LNCaP clone FGC (cell line): Measurements from ENCODE around the gene SUMO2.
"Not testable (repeated sequence)": the region's sequence is repeated elsewhere in the genome, so short reads cannot be mapped to it uniquely, and the experiment has no call there.

ENCODE experiments used
- DNase-seq: peaks from one replicate; pipeline ENCODE4 v3.0.0-alpha.2; 2011; ENCODE audit warnings: low read depth
- H3K4me3 ChIP-seq: 2 replicates; pipeline ENCODE4 v1.5.1; 2011; ENCODE audit warnings: mild to moderate bottlenecking, low read depth, low read length, control low read depth
- TF ChIP-seq, protein P1 (sequence below): IDR thresholded peaks from 2 replicates; pipeline ENCODE4 v1.5.1; 2012; ENCODE audit warnings: mild to moderate bottlenecking; ENCODE audit not compliant: control insufficient read depth, insufficient read depth; ENCODE audit errors: extremely low read depth

SUMO2 gene

GRCh38 chr17:75133001-75133400 lies 49.8 kb downstream of the SUMO2 start:
- no peak overlapping the region for H3K4me3 ChIP-seq
- DNase-seq, result peak; percentile 61
- TF ChIP-seq, protein P1, sequence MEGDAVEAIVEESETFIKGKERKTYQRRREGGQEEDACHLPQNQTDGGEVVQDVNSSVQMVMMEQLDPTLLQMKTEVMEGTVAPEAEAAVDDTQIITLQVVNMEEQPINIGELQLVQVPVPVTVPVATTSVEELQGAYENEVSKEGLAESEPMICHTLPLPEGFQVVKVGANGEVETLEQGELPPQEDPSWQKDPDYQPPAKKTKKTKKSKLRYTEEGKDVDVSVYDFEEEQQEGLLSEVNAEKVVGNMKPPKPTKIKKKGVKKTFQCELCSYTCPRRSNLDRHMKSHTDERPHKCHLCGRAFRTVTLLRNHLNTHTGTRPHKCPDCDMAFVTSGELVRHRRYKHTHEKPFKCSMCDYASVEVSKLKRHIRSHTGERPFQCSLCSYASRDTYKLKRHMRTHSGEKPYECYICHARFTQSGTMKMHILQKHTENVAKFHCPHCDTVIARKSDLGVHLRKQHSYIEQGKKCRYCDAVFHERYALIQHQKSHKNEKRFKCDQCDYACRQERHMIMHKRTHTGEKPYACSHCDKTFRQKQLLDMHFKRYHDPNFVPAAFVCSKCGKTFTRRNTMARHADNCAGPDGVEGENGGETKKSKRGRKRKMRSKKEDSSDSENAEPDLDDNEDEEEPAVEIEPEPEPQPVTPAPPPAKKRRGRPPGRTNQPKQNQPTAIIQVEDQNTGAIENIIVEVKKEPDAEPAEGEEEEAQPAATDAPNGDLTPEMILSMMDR, result no peak

DNA sequence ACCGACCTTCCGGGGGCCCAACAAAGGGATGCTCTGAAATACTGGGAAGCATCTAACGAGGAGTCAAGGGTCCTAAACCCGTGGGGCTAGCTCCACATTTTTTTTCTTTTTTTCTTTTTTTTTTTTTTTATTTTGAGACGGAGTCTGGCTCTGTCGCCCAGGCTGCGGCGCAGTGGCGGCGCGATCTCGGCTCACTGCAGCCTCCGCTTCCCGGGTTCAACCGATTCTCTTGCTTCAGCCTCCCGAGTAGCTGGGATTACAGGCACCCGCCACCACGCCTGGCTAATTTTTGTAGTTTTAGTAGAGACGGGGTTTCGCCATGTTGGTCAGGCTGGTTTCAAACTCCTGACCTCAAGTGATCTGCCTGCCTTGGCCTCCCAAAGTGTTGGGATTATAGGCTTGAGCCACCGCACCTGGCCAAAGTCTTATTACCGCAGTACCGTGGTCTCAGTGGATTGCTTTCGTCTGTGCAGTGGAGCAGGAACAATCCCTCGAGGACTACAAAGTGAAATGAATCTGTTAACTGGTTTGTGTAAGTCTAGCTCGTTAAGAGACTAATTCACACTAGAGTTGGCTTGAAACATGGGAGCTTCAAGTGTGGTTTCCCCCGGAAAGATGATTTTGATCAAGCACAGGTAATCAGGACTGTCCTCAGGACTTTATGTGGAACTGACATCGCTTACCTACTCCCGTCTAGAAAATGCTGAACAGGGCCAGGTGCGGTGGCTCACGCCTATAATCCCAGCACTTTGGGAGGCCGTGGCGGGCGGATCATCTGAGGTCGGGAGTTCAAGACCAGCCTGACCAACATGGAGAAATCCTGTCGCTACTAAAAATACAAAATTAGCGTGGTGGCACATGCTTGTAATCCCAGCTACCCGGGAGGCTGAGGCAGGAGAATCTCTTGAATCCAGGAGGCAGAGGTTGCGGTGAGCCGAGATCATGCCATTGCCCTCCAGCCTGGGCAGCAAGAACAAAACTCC lies 50.5 kb downstream of the SUMO2 start:
- DNase-seq, result not testable (repeated sequence)
- H3K4me3 ChIP-seq, result peak overlapping the region; percentile 84

DNA sequence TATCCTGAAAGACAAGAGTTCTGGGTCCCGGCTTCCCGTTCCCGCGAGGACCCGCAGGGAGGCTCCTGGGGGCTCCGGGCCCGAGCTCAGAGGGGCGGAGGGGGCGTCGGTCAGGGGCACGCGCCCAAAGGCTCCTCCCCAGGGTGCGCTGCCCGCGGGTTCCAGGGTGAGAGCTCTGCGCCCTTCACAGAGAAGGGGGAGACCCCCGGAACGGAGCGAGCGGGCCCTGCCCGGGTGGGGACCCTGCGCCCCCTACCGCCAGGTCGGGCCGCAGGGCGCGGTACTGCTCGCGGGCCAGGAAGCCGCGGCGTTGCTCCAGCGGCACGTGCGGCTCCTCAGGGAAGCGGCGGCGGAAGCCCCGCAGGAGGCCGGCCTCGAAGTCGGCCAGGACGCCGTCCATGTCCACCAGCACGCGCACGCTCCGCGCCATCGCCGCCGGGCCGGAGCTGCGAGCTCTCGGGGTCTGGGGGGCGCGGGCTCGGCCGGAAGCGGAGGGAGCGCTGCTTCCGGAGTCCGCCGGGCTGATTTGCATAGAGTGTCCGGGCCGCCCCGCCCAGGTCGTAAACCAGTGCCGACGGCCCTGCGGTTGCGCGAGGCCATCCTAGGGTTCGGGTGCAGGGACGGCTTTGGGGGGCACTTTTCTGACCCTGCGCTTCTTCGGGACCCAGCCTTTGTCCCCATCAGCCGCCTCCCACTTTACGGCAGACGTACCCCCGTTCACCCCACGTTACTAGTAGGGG lies 51.3 kb downstream of the SUMO2 start, which contains the start of gene NT5C:
Gene NT5C (minus strand): TSS at position 465 of the 740 bp plus-strand sequence. CDS start 35 bp downstream, at position 430.
- no peak for DNase-seq
- H3K4me3 ChIP-seq, result peak within 1 kb of the TSS; percentile 84
- TF ChIP-seq, protein P1, result peak; percentile 71

DNA sequence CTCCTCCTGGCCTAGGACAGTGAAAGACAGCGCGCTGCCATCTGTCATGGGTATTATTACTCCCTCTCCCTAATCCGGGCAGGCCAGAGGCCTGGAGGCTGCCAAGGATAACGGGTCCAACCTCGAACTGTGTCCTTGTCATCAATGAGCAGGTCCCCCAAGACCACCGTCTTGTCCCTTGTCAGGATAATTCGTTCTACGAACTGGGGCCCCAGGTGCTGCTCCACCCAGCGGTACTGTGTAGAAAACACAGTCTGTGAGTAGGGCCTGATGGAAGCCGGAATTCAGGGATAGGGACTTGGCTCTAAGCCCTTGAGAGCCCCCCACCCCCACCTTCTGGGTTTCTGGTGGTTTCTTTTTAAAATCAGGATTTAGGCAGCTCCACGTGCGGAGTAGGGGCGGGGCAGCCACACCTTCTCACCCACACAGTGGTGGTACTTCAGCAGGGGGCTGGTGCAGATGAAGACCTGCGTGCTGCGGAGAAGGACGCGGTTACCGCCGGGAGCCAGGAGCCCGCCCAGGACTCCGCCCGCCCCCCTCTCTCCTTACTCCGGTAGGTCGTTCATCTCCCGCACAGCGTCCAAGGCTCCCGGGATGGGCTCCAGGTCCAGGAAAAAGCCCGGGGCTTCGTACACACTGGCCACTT lies 52.0 kb downstream of the SUMO2 start:
- TF ChIP-seq, protein P1, result peak; percentile 51
- no peak for DNase-seq
- H3K4me3 ChIP-seq, result peak overlapping the region; percentile 84

DNA sequence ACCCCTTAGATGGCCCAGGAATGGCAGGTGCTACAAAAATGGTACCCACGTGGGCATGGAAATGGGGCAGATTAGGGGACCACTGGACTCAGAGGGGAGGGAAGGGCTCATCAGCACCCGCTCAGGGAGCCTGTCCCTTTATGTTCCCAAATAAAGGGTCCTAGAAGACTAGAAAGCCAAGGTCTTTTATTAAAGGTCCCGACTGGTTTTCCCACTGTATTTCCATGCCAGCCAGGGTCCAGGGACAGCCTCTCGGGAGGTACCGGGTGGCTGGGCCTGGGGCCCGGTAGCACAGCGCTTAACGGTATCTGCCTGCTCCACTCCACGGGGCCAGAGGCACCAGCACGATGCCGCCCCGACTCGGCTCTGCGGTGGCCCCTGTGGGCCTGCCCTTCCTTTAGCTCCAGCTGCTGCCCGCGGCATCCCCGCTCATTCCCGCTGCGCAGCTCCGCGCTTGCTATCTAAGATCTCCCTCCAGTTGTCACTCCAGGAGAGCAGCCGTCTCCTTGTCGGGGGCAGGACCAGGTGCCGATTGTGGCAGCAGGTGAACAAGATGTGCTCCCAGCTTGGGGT lies 52.6 kb downstream of the SUMO2 start:
- no peak for DNase-seq
- TF ChIP-seq, protein P1, result no peak
- H3K4me3 ChIP-seq, result no peak overlapping the region; the same call in 1 of the 2 replicates

GRCh38 chr17:75129576-75129975 lies 53.2 kb downstream of the SUMO2 start:
- H3K4me3 ChIP-seq, result no peak overlapping the region
- TF ChIP-seq, protein P1, result no peak
- no peak for DNase-seq
